Testis (tissue), 2 donors: Measurements from ENCODE around the gene PTPRK.

ENCODE experiments used
- POLR2A ChIP-seq: fragments of 450-650 bp; IDR thresholded peaks from one replicate; pipeline ENCODE4 v1.6.1; 2017; ENCODE audit warnings: antibody characterized with exemption, mild to moderate bottlenecking, moderate library complexity
- TF ChIP-seq, protein P1 (sequence below), 3 experiments: fragments of 450-650 bp in 2 of 3; fragments of 200-600 bp in 1 of 3; sonication (generic) in 1 of 3; IDR thresholded peaks; one replicate each; pipeline ENCODE4 v1.5.1; 2016 to 2019; ENCODE audit warnings: antibody characterized with exemption in 3 of 3, mild to moderate bottlenecking in 2 of 3, moderate library complexity in 1 of 3

DNA sequence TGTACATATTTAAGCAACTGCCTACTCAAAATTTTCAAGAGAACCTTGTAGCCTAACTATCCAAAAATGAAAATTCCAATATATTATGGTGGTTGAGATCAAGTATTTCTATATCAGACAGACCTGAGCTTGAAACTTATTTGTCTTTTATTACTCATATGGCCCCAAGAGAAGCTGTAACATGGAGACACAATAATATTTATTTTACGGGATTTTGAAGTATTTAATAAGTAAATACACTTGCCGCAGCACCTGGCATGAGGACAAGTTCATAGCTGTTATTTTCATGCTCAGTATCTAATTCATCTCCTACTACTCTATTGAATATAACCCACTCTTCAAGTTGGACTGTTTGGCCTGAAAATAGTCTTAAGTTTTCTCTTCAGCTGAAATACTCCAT, 28.0 kb downstream of the PTPRK start:
- TF ChIP-seq, protein P1, sequence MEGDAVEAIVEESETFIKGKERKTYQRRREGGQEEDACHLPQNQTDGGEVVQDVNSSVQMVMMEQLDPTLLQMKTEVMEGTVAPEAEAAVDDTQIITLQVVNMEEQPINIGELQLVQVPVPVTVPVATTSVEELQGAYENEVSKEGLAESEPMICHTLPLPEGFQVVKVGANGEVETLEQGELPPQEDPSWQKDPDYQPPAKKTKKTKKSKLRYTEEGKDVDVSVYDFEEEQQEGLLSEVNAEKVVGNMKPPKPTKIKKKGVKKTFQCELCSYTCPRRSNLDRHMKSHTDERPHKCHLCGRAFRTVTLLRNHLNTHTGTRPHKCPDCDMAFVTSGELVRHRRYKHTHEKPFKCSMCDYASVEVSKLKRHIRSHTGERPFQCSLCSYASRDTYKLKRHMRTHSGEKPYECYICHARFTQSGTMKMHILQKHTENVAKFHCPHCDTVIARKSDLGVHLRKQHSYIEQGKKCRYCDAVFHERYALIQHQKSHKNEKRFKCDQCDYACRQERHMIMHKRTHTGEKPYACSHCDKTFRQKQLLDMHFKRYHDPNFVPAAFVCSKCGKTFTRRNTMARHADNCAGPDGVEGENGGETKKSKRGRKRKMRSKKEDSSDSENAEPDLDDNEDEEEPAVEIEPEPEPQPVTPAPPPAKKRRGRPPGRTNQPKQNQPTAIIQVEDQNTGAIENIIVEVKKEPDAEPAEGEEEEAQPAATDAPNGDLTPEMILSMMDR (IDR thresholded peaks at IDR 0.05), result no peak
- no peak for TF ChIP-seq POLR2A
